ENCODE measurements around the gene FAM13B. TPM values are rescaled to one million over a fixed set of nuclear protein-coding genes. Genes with fewer than 3 reads are reported as not detected.
"Not testable (repeated sequence)": the region's sequence is repeated elsewhere in the genome, so short reads cannot be mapped to it uniquely, and the experiment has no call there.

Gene FAM13B
- total RNA-seq, 1 donor from 2014 or later = 84.1 TPM

- intact Hi-C loops (cut with micrococcal nuclease) = no loop called here
- H3K27ac Mint-ChIP-seq = no peak overlapping the region
- no peaks in the 10 kb centered on the region for H3K4me1 Mint-ChIP-seq
- POLR2A ChIA-PET = no interaction called here
- DNase-seq (no peak), ATAC-seq (ENCODE audit: low read depth) (no peak)
- H3K27me3 Mint-ChIP-seq = no peaks in the 10 kb centered on the region
- H3K4me3 Mint-ChIP-seq = no peak overlapping the region
- H3K36me3 Mint-ChIP-seq (ENCODE audit: low read depth) = peaks cover 69% of the 10 kb centered on the region
- CTCF ChIA-PET = no interaction called here
- H3K9me3 Mint-ChIP-seq = no peaks in the 10 kb centered on the region
- no peak for TF ChIP-seq CTCF (IDR thresholded peaks at IDR 0.05)
Observed at GRCh38 chr5:137959488-137959887, 73.4 kb downstream of the FAM13B start.

GRCh38 chr5:137957948-137958347 is 74.9 kb downstream of the FAM13B start:
- POLR2A ChIA-PET = no interaction called here
- no peak for TF ChIP-seq CTCF (IDR thresholded peaks at IDR 0.05)
- intact Hi-C loops (cut with micrococcal nuclease) = no loop called here
- Mint-ChIP-seq H3K27ac (no peak overlapping the region), H3K27me3 (no peaks in the 10 kb centered on the region), H3K4me3 (no peak overlapping the region), H3K36me3 (ENCODE audit: low read depth) (peaks cover 77% of the 10 kb centered on the region), H3K4me1 (no peaks in the 10 kb centered on the region), H3K9me3 (no peaks in the 10 kb centered on the region)
- ATAC-seq (ENCODE audit: low read depth) (no peak), DNase-seq (no peak)
- CTCF ChIA-PET = no interaction called here

- Mint-ChIP-seq H3K4me1 (no peaks in the 10 kb centered on the region), H3K27me3 (no peaks in the 10 kb centered on the region), H3K4me3 (no peak overlapping the region), H3K9me3 (no peaks in the 10 kb centered on the region), H3K36me3 (ENCODE audit: low read depth) (peaks cover 74% of the 10 kb centered on the region), H3K27ac (peak overlapping the region; percentile 35)
- ChIA-PET CTCF (interaction anchor here (0.8 to 1.2 kb wide), 4 partner anchors 8 to 176 kb away, joined by 3 to 4 read pairs (median 3); no protein-coding TSS in a partner anchor), POLR2A (interaction anchor here (1.5 kb wide), 1 partner anchor 19 kb away, joined by 4 read pairs; no protein-coding TSS in a partner anchor)
- ATAC-seq (ENCODE audit: low read depth) (no peak), DNase-seq (no peak)
- intact Hi-C loops (cut with micrococcal nuclease) = no loop called here
- no peak for TF ChIP-seq CTCF (IDR thresholded peaks at IDR 0.05)
Observed at GRCh38 chr5:137954131-137954879, 78.6 kb downstream of the FAM13B start.

- peaks cover 93% of the 10 kb centered on the region for H3K36me3 Mint-ChIP-seq (ENCODE audit: low read depth)
- ChIA-PET POLR2A (interaction anchor here (0.7 kb wide), 1 partner anchor 100 kb away, joined by 4 read pairs; no protein-coding TSS in a partner anchor), CTCF (no interaction called here)
- intact Hi-C loops (cut with micrococcal nuclease) = no loop called here
- DNase-seq (no peak), ATAC-seq (ENCODE audit: low read depth) (no peak)
- H3K4me3 Mint-ChIP-seq = no peak overlapping the region
- TF ChIP-seq CTCF (IDR thresholded peaks at IDR 0.05) = no peak
- H3K27ac Mint-ChIP-seq = no peak overlapping the region
- no peaks in the 10 kb centered on the region for H3K9me3 Mint-ChIP-seq
- H3K4me1 Mint-ChIP-seq = no peaks in the 10 kb centered on the region
- no peaks in the 10 kb centered on the region for H3K27me3 Mint-ChIP-seq
Observed at GRCh38 chr5:137945825-137946224, 87.1 kb downstream of the FAM13B start.

GRCh38 chr5:137944280-137944679 is 88.6 kb downstream of the FAM13B start:
- DNase-seq; intact Hi-C loops (cut with micrococcal nuclease); H3K4me1 Mint-ChIP-seq; H3K4me3 Mint-ChIP-seq; H3K9me3 Mint-ChIP-seq; POLR2A ChIA-PET; H3K27ac Mint-ChIP-seq; CTCF ChIA-PET; ATAC-seq (ENCODE audit: low read depth); H3K27me3 Mint-ChIP-seq: not testable (repeated sequence)
- peaks cover 94% of the 10 kb centered on the region for H3K36me3 Mint-ChIP-seq (ENCODE audit: low read depth)

Measured in activated B cell treated with CpG ODN at 0.5 μM for 24 hours (primary cell).